HG03432 (cell line): ENCODE measurements around the gene DNAJB4.
"Not testable (repeated sequence)": the region's sequence is repeated elsewhere in the genome, so short reads cannot be mapped to it uniquely, and the experiment has no call there.

Experiments
- ATAC-seq: cut with Tn5 transposase; IDR thresholded peaks from one replicate; pipeline ENCODE4 v1.9.1; 2021; ENCODE audit warnings: mild to moderate bottlenecking, moderate library complexity; ENCODE audit not compliant: unreplicated experiment

The DNAJB4 gene

GRCh38 chr1:78061825-78062523, 57.2 kb downstream of the DNAJB4 start:
- ATAC-seq: no peak

GRCh38 chr1:78064886-78065285, 60.1 kb downstream of the DNAJB4 start:
- not testable (repeated sequence) for ATAC-seq
